ENCODE data around the gene STXBP6.

The STXBP6 gene

DNA sequence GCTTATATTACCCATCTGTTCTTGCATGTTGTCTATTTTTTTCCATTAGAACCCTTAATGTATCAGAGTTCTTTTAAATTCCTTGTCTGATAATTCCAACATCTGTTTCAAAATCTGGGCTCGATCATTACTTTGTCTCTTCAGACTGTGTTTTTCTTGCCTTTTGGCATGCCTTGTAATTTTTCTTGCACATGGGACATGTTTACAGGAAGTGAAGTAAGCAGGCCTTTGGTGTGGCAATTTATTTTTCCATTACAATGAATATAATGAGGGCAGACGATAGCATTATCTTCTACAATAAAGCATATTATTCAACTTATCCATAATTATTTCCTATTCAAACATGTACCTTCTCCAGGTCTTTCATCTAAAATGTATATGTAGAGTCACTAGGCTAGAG is 48.3 kb downstream of the STXBP6 start:
- TF ChIP-seq POLR2A (IDR thresholded peaks at IDR 0.05; ENCODE audit: extremely low read depth, insufficient read length) (no peak), MYC (IDR thresholded peaks at IDR 0.05; ENCODE audit: low read depth, low read length) (no peak)
- TF ChIP-seq, protein P1, sequence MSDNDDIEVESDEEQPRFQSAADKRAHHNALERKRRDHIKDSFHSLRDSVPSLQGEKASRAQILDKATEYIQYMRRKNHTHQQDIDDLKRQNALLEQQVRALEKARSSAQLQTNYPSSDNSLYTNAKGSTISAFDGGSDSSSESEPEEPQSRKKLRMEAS (IDR thresholded peaks at IDR 0.05; ENCODE audit: low read depth, low read length), result no peak
- TF ChIP-seq, protein P2, sequence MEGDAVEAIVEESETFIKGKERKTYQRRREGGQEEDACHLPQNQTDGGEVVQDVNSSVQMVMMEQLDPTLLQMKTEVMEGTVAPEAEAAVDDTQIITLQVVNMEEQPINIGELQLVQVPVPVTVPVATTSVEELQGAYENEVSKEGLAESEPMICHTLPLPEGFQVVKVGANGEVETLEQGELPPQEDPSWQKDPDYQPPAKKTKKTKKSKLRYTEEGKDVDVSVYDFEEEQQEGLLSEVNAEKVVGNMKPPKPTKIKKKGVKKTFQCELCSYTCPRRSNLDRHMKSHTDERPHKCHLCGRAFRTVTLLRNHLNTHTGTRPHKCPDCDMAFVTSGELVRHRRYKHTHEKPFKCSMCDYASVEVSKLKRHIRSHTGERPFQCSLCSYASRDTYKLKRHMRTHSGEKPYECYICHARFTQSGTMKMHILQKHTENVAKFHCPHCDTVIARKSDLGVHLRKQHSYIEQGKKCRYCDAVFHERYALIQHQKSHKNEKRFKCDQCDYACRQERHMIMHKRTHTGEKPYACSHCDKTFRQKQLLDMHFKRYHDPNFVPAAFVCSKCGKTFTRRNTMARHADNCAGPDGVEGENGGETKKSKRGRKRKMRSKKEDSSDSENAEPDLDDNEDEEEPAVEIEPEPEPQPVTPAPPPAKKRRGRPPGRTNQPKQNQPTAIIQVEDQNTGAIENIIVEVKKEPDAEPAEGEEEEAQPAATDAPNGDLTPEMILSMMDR (IDR thresholded peaks at IDR 0.05; ENCODE audit: low read depth, low read length), result no peak
- no peak overlapping the region for H3K4me3 ChIP-seq (ENCODE audit: low read depth, low read length)

DNA sequence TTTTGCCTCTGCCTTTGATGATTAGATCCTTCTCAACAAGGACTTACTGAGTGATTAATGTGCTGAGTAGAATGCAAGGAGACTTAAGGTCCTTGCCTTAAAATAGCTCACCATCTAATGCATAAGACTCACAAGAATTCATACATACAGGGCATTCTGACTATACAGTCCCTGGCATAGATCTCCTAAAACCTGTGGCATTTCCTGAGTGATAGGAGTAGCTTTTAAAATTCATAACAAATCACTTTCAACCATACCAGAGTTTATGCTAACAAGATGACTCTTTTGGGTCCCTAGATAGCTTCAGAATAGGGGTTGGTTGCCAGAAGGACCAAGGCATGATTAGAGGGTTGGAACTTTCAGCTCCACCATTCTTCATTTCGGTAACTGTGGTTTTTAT is 48.8 kb downstream of the STXBP6 start:
- DNase-seq (ENCODE audit: low read depth), result no peak
- H3K4me3 ChIP-seq (ENCODE audit: low read depth, low read length), result no peak overlapping the region
- TF ChIP-seq, protein P2 (IDR thresholded peaks at IDR 0.05; ENCODE audit: low read depth, low read length), result no peak
- TF ChIP-seq MYC (IDR thresholded peaks at IDR 0.05; ENCODE audit: low read depth, low read length) (no peak), POLR2A (IDR thresholded peaks at IDR 0.05; ENCODE audit: extremely low read depth, insufficient read length) (no peak)
- TF ChIP-seq, protein P1 (IDR thresholded peaks at IDR 0.05; ENCODE audit: low read depth, low read length), result no peak

More for the DNA sequence above, 48.3 kb downstream of the STXBP6 start:
- no peak for DNase-seq (ENCODE audit: low read depth)

DNA sequence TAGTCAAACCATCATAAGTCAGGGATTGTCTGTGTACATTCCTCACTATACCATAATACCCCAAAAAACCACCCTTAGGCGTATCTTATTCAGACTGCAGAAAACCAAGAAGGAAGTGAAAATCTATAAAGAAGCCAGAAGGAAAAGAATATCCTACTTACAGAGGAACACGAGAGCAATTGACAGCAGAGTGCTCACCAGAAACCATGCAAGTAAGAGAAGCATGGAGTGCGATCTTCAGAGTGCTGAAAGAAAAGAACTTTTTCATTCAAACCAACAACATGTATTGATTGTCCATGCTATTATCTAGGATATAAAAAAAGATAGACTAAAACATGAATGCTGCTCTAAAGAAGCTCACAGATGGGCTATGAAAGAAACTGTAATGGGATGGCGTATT is 50.8 kb downstream of the STXBP6 start:
- H3K4me3 ChIP-seq (ENCODE audit: low read depth, low read length), result no peak overlapping the region
- TF ChIP-seq, protein P1 (IDR thresholded peaks at IDR 0.05; ENCODE audit: low read depth, low read length), result no peak
- TF ChIP-seq, protein P2 (IDR thresholded peaks at IDR 0.05; ENCODE audit: low read depth, low read length), result no peak
- no peak for TF ChIP-seq POLR2A (IDR thresholded peaks at IDR 0.05; ENCODE audit: extremely low read depth, insufficient read length)
- no peak for TF ChIP-seq MYC (IDR thresholded peaks at IDR 0.05; ENCODE audit: low read depth, low read length)
- no peak for DNase-seq (ENCODE audit: low read depth)

DNA sequence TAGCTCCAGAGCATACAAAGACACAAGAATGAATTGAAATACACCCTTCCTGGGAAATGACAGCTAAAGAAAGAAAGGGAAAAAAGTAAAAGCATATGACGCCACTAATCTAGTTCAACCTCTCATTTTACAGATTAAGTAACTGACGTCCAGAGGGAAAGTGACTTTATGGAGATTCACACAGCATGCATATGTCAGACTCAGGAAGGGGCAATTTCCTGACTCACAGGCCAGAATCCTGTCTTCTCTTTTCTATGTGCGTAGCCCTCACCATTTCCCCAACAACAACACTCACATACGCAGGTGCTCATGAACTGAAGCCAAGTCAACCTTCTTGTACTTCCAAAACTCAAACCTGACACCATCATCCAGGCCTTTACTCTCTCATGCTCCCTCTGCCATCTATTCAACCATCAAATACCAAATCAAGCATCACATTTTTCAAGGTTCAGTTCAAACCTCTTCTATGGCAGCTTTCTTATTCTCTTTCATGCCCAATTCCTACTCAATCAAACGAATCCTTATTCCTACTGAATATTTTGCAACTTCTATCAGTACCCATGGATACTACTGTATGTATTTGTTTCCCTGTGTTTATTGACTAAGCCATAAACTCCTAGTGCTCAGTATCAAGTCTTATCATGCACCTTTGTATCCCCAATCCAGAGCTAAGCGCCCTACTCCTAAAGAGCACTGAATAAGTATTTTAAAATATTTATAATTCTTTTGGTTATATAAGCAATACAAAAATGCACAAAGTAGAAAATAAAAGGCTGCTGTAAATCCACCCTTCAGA is 52.8 kb downstream of the STXBP6 start:
- TF ChIP-seq, protein P1 (IDR thresholded peaks at IDR 0.05; ENCODE audit: low read depth, low read length), result no peak
- no peak for TF ChIP-seq POLR2A (IDR thresholded peaks at IDR 0.05; ENCODE audit: extremely low read depth, insufficient read length)
- TF ChIP-seq, protein P2 (IDR thresholded peaks at IDR 0.05; ENCODE audit: low read depth, low read length), result no peak
- TF ChIP-seq MYC (IDR thresholded peaks at IDR 0.05; ENCODE audit: low read depth, low read length), result no peak
- no peak overlapping the region for H3K4me3 ChIP-seq (ENCODE audit: low read depth, low read length)
- no peak for DNase-seq (ENCODE audit: low read depth)

DNA sequence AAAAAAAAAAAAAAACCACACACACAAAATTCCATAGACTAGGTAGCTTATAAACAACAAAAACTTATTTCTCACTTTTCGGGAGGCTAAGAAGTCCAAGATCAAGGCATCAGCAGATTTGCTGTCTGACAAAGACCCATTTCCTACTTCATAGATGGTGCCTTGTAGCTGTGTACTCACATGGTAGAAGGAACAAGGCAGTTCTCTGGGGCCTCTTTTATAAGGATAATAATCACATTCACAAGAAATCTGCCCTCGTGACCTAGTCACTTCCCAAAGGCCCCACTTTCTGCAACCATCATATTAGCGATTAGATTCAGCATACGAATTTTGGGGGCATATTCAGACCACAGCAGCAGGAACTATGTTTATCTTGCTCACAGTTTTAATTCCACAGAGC is 54.9 kb downstream of the STXBP6 start:
- DNase-seq (ENCODE audit: low read depth), result no peak
- no peak overlapping the region for H3K4me3 ChIP-seq (ENCODE audit: low read depth, low read length)
- TF ChIP-seq, protein P2 (IDR thresholded peaks at IDR 0.05; ENCODE audit: low read depth, low read length), result no peak
- TF ChIP-seq, protein P1 (IDR thresholded peaks at IDR 0.05; ENCODE audit: low read depth, low read length), result no peak
- TF ChIP-seq POLR2A (IDR thresholded peaks at IDR 0.05; ENCODE audit: extremely low read depth, insufficient read length) (no peak), MYC (IDR thresholded peaks at IDR 0.05; ENCODE audit: low read depth, low read length) (no peak)

All from NB4 (cell line).